Fibroblast of skin of scalp (primary cell): ENCODE data around the gene PTS.
A peak's percentile ranks its signal among the peaks of the same experiment; 100 is the strongest.

ENCODE experiments used
- DNase-seq: peaks from one replicate; pipeline ENCODE4 v3.0.0-alpha.2; 2013

The PTS gene

DNA sequence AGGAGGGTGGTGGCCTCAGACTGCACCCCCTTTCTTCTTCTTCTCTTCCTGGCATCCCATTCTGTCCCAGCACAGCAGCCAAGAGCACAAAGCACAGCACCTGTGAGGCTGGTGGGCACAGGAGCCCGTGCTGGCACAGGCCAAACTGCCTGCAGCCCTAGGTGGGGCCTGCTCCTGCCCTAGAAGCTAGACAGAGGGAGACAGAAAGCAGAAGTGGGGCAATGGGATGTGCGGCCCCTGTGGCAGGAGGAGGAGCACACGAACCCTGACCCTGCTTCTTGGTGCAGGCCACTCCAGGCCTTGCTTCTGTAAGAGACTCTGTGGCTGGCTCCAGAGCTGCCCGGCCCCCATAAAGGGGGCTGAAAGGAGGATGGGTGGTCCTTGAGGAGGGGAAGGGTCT, 3.9 kb upstream of the PTS start:
- DNase-seq = no peak

GRCh38 chr11:112223121-112223520, 3.1 kb upstream of the PTS start:
- DNase-seq = no peak

DNA sequence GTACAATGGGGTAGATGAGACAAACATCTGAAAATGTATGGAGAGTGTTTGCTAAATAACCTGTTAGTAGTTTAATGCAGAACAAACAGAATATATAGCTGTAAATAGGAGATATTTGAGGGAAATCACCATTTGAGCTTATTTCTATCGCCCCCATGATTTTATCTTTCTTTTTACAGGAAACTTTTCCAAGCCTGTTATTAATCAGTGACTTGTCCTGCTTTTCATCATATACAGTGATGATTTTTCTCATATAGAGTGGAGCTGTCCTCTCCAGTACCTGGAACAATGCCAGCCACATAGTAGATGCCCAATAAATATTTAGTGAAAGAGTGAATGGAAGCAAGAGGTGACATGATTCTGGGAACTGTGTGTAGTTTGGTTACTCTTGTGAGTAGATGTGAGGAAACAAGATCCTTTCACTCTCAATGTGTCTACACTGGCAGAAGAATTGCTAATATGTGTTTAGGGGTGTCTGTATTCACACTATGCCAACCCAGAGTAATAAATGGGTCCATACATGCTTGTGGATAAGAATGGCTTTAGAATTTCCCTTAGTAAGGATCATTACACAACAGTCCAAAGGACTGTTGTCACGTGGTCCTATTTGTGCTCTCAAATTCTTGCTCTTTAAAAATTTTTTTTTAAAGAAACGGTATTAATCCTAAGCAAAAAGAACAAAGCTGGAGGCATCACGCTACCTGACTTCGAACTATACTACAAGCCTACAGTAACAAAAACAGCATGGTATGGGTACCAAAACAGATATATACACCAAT, 2.3 kb upstream of the PTS start:
- DNase-seq = no peak

DNA sequence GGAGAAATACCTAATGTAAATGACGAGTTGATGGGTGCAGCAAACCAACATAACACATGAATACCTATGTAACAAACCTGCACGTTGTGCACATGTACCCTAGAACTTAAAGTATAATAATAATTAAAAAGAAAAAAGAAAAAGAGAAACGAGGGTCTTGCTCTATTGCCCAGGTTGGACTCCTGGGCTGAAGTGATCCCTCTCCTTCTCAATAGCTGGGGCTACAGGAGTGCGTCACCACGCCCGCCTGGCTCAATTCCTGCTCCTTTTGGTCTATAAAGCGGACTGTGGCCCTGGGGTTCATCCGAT, 521 bp upstream of the PTS start:
- DNase-seq = no peak

DNA sequence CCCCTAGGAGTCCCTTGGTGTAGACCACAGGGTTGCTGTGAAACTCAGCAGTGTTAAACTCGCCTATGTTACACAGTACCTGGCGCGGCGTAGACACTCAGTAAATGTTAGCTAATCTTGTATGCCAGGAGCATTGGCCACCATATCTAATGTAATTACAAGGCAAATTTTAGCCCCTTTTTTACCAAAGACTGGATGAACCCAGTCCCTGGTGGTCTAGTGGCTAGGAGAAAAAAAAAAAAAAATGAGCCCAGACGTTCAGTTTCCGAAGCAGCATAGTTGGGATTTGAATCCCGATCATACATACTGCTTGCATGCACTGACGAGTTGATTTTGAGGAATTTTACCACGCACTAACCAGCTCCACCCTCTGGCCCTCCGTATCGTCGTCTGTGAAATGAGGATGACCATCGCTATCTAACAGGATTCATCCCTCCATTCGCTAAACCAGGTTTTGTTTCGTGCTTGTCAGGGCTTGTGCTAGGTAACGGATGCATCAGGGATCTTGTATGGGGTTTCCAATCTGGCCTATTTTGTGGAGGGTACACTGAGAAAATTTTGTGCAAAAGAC, 688 bp downstream of the PTS start:
- peak; percentile 27 for DNase-seq

- DNase-seq = no peak
Observed at GRCh38 chr11:112227471-112227870, 1.2 kb downstream of the PTS start.

- DNase-seq = no peak
Observed at GRCh38 chr11:112228706-112229105, 2.5 kb downstream of the PTS start.

DNA sequence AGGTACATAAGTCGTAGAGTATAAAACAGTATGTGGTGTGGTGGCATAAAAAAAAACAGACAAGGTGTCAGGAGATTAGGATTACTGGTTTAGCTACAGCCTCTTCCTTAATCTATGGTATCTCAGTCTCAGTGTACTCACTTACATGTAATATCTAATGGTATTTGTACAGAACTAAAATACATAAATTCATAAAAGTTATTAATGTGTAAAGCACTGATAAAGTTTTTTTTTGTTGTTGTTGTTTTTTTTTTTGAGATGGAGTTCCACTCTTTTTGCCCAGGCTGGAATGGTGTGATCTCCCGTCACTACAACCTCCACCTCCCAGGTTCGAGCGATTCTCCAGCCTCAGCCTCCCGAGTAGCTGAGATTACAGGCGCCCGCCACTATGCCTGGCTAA, 2.9 kb downstream of the PTS start:
- no peak for DNase-seq

DNA sequence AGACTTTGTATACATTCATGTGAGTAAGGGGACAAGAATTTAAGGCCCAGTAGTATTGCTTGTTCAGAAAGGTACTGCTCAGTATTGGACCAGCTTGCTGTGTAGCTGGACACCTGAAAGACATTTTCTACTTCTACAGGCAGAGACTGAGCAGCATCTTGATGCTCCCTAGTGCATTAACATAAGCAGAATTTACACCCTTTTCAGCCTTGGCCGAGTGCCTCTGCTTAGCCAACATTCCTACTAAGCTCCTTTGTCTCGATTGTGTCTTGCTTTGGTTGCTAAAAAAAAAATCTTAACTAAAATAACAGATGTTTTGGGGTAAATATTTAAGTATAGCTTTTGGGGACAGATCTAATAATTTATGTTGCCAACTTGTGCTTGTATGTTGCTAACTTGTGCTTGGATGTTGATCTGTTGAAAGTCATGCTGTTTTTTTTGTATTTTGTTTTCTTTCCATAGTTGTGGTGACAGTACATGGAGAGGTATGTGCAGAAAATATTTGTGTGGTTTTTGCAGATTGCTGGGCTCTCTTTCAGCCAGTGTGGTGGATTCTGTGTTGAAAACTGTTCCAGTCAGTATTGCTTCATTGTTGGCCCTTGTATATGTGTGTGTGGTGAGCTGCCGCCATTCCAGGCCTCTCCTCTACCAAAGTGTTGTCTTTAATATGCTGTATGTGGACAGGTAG, 3.7 kb downstream of the PTS start:
- peak; percentile 87 for DNase-seq

DNA sequence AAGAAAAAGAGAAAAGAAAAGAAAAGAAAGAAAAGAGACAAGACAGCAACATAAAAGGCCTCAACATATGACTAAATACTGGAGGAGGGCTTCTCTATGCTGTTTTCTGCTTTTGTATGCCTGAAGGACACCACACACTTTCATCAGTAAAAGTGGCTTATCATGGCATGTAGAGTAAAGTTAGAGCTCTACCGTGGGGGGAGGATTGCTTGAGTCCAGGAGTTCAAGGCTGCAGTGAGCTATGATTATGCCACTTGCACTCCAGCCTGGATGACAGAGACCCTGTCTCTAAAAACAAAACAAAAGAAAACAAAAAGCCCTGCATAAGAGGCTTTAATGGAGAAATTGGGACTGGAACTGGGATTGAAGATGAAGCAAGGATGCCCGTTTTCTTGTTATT, 5.7 kb downstream of the PTS start:
- no peak for DNase-seq

- DNase-seq = no peak
Observed at GRCh38 chr11:112235750-112236390, 9.6 kb downstream of the PTS start.

- no peak for DNase-seq
Observed at GRCh38 chr11:112237451-112237850, 11.2 kb downstream of the PTS start.

DNA sequence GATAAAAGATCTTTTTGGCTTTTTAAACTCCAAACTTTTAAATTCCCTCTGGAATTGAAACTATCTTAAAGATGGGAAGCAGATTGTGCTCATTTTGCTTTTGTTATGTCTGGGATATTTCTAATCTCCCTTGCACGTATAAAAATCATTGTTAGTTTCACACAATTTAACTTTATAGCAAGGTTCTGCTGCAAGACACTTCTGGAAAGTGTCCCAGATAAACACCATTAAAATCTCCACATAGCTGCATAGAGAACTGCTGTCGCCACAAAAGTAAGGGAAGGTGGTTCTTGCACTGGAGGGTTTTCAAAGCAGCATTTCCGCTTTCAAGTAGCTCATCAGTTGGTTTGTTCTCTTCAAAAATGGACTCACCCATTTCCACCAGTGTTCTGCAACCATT, 11.8 kb downstream of the PTS start:
- no peak for DNase-seq

DNA sequence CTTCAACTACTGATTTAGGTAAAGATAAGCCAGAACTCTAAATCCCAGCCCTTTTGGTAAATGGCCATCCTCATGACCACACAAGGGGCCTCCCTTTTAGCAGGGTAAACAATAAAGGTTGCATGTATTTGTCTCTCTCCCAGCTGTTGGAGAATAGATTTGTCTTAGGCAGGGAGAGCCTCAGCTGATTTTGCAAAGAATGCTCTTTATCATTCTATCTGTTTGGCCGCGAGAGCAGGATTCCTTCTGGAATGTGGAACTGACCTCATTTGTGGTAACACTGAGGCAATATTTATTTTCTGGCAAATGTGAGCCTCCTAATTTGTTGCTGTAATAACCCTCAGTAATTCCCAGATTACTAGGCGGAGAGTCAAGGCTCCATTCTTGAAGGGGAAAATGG, 15.3 kb downstream of the PTS start:
- DNase-seq = peak; percentile 51

DNA sequence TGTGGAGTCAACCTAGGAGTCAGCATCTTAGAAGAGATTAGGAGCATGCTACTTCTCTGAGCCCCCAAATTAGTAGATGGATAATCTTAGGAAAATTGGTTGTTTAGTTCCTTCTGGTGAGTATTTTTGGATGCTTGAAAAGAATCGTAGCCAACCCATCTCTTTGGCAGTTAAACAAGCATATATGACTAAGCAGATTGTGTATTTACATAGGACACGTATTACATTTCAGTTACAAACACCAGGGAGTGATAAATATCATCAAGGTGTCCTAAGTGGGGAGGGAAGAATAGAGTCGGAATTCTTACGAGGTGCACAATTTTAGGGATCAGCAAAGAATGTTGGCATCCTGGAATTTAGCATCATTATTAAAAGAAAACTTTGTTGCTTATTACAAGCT, 21.0 kb downstream of the PTS start:
- DNase-seq = no peak

GRCh38 chr11:112248201-112248600, 22.0 kb downstream of the PTS start:
- no peak for DNase-seq

DNA sequence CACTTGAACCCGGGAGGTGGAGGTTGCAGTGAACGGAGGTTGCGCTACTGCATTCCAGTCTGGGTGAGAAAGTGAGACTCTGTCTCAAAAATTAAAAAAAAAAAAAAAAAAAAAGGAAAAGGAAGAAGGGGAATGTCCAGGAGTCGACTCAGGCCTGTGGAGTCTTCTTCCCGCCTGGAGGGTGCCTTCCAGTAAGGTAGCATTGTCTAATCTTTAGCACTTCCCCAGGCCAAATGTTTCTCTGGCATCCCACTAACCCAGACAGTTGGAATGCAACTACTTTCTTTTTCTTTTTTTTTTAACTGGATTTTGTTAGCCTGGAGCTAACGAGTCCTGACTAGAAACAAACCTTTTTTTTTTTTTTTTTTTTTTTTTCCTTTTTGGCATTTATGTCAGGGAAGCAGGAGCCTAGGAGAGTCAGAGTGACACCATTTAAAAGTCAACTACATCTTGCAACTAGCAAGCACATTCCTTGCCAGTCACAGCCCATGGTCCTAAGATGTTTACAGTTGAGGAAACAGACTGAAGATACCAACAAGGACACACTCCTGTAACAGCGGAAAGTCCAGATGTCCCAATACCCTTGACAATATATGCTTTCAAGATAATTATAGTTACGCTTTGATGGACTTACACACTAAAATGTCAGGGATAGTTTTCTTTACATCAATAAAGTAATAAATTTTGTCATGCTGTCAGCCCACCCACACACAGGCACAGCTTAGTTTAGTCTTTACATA, 23.8 kb downstream of the PTS start:
- DNase-seq = no peak

- DNase-seq = no peak
Observed at GRCh38 chr11:112253605-112254242, 27.5 kb downstream of the PTS start.

- DNase-seq = peak; percentile 60
Observed at GRCh38 chr11:112255067-112255720, 29.0 kb downstream of the PTS start.

- DNase-seq = no peak
Observed at GRCh38 chr11:112260490-112260889, 34.3 kb downstream of the PTS start, which contains the start of gene PLET1. TSS of gene PLET1 (minus strand) at chr11:112260860. CDS start at chr11:112260589, 271 bp downstream.

DNA sequence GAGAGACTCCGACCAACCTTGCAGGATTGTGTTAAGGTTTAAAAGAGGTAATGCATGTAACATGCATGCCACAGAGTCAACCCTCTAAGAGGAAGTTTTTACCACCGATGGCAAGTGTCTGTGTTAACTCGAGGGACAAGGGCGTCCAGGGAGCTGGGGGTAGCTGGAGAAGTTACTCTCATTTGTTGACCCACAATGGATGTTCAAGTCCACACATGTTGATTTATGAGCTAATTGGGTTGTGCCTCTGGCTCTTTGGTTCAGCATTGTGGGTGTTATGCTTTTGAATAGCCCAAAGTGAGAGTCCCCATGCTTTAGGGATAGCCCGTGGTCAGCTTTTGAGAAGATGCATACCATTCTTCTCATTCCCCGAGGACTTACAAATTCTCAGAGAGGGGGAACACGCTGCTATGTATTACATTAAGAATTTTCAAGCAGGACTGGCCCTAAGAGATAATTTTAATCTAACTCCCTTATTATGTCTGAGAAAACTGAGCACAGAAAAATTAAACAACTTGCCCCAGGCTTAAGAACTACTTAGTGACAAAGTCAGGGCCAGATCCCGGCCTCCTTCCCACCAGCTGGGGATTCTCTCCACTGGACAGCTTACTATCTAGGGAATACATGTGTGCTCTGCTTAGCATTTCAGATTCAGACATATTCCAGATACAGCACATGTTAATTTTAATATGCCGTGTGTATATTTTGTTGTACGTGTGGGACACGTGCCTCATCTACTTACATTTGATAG, 39.6 kb downstream of the PTS start:
- peak; percentile 76 for DNase-seq
